A549 (cell line): ENCODE data around the gene PRDX2. TPM values are rescaled to one million over a fixed set of nuclear protein-coding genes. Genes with fewer than 3 reads are reported as not detected.

Experiments used
- ATAC-seq, 2 experiments: fragments of 200-7000 bp in 1 of 2; fragments of >200 bp in 1 of 2; cut with Nextera tagmentation in 1 of 2; cut with Tn5 transposase in 1 of 2; 3 replicates each; pipeline versions ENCODE4 v1.8.0 to v1.9.1; 2018 to 2020; ENCODE audit warnings: mild to moderate bottlenecking in 1 of 2, moderate library complexity in 1 of 2
- CTCF ChIA-PET: fragments of 300-600 bp; sonication (Branson Sonifier 250); formaldehyde crosslinking; extraction: SDS; loops from one replicate; lab custom pipeline; 2021; ENCODE audit warnings: antibody characterized with exemption, inconsistent platforms; lab: Yijun Ruan, JAX
- POLR2A ChIA-PET: fragments of 350-600 bp; formaldehyde crosslinking; extraction: SDS; loops from one replicate; lab custom pipeline; 2021; ENCODE audit warnings: antibody characterized with exemption, inconsistent platforms; lab: Yijun Ruan, JAX
- DNase-seq, 2 experiments: peaks; one replicate each; pipeline versions ENCODE4 v3.0.0 to v3.0.0-alpha.2; 2011 to 2016; ENCODE audit warnings: low read depth in 1 of 2, low spot score in 1 of 2
- FAIRE-seq: peaks from 2 replicates; lab custom pipeline; 2011; peaks lifted over from hg19 to GRCh38; lab: Jason Lieb, UNC
- H3K27ac ChIP-seq, 2 experiments: fragments of >200 bp; sonication (Bioruptor Twin); formaldehyde crosslinking; 3 replicates each; pipeline ENCODE4 v1.5.1; 2016 to 2017
- H3K4me1 ChIP-seq: fragments of >200 bp; sonication (Bioruptor Twin); formaldehyde crosslinking; 3 replicates; pipeline ENCODE4 v1.6.1; 2016
- H3K4me2 ChIP-seq: fragments of >200 bp; sonication (Bioruptor Twin); formaldehyde crosslinking; 3 replicates; pipeline ENCODE4 v1.6.1; 2016
- H3K4me3 ChIP-seq: fragments of >200 bp; sonication (Bioruptor Twin); formaldehyde crosslinking; 3 replicates; pipeline ENCODE4 v1.5.1; 2016
- H3K9me3 ChIP-seq: fragments of >200 bp; sonication (Bioruptor Twin); formaldehyde crosslinking; 3 replicates; pipeline ENCODE4 v1.6.1; 2016
- ATOH8 ChIP-seq: fragments of 250-450 bp; sonication (Bioruptor Pico); IDR thresholded peaks from 2 replicates; pipeline ENCODE4 v1.5.0; 2020; ENCODE audit warnings: low read depth, mild to moderate bottlenecking, moderate library complexity
- CBX2 ChIP-seq: fragments of 200-600 bp; sonication (generic); IDR thresholded peaks from 2 replicates; pipeline ENCODE4 v1.6.1; 2016; ENCODE audit warnings: low read depth, mild to moderate bottlenecking, borderline replicate concordance
- CEBPB ChIP-seq, 2 experiments: fragments of >200 bp in 1 of 2; sonication (Bioruptor Twin) in 1 of 2; formaldehyde crosslinking in 1 of 2; IDR thresholded peaks; 2 replicates each; pipeline ENCODE4 v1.6.1; 2012 to 2016
- E2F6 ChIP-seq: IDR thresholded peaks from 2 replicates; pipeline ENCODE4 v1.6.1; 2012; ENCODE audit warnings: low read depth, borderline replicate concordance
- EHMT2 ChIP-seq: fragments of 200-600 bp; sonication (generic); IDR thresholded peaks from 2 replicates; pipeline ENCODE4 v1.6.1; 2016; ENCODE audit warnings: antibody characterized with exemption, low read depth, mild to moderate bottlenecking, moderate library complexity
- ESRRA ChIP-seq: fragments of 150-350 bp; IDR thresholded peaks from 2 replicates; pipeline ENCODE4 v1.6.1; 2014; ENCODE audit warnings: mild to moderate bottlenecking, low read length, borderline replicate concordance
- KDM5A ChIP-seq: fragments of 200-600 bp; sonication (generic); IDR thresholded peaks from 2 replicates; pipeline ENCODE4 v1.6.1; 2016; ENCODE audit warnings: antibody characterized with exemption, mild to moderate bottlenecking
- MAFK ChIP-seq: fragments of 450-650 bp; IDR thresholded peaks from 2 replicates; pipeline ENCODE4 v1.6.1; 2014; ENCODE audit not compliant: partially characterized antibody
- MAX ChIP-seq: IDR thresholded peaks from 2 replicates; pipeline ENCODE4 v1.6.1; 2012
- NFE2L2 ChIP-seq: fragments of 150-350 bp; conservative IDR thresholded peaks from 2 replicates; pipeline ENCODE4 v1.6.1; 2014; ENCODE audit warnings: low read length
- NPAS2 ChIP-seq: fragments of 250-450 bp; sonication (Bioruptor Pico); IDR thresholded peaks from 2 replicates; pipeline ENCODE4 v1.8.0; 2022; ENCODE audit warnings: mild to moderate bottlenecking, moderate library complexity, borderline replicate concordance
- RCOR1 ChIP-seq: fragments of 150-350 bp; IDR thresholded peaks from 2 replicates; pipeline ENCODE4 v1.6.1; 2014; ENCODE audit warnings: antibody characterized with exemption, low read length, low read depth
- SMC3 ChIP-seq: fragments of >200 bp; sonication (Bioruptor Twin); formaldehyde crosslinking; IDR thresholded peaks from 3 replicates; pipeline ENCODE4 v1.6.1; 2018; ENCODE audit warnings: inconsistent platforms
- SREBF2 ChIP-seq: fragments of 450-650 bp; IDR thresholded peaks from 2 replicates; pipeline ENCODE4 v1.6.1; 2014; ENCODE audit warnings: mild to moderate bottlenecking, moderate library complexity
- TP53 ChIP-seq: fragments of 250-450 bp; sonication (Bioruptor Pico); IDR thresholded peaks from 2 replicates; pipeline ENCODE4 v1.5.0; 2021; ENCODE audit warnings: mild to moderate bottlenecking, moderate library complexity
- ZFP36 ChIP-seq: fragments of 450-650 bp; IDR thresholded peaks from 2 replicates; pipeline ENCODE4 v1.6.1; 2014; ENCODE audit warnings: borderline replicate concordance; ENCODE audit not compliant: partially characterized antibody
- ZSCAN20 ChIP-seq: fragments of 250-450 bp; sonication (Bioruptor Pico); IDR thresholded peaks from 2 replicates; pipeline ENCODE4 v1.8.0; 2022; ENCODE audit warnings: mild to moderate bottlenecking, moderate library complexity
- WGBS: methylation state at CpG from one replicate; pipeline ENCODE4 v1.1.6; 2017; ENCODE audit errors: missing lambda C conversion rate; 5-methylcytosine and 5-hydroxymethylcytosine counted together
- polyA plus RNA-seq, 4 experiments: library from polyadenylated mRNA; depleted of rRNA in 3 of 4; stranded (reverse); fragments of >200 nt; fragmentation: RNase III in 1 of 4; extraction: RNeasy Plus Mini Kit Qiagen cat#74134 plus additional on column Dnase treatment in 1 of 4; gene quantifications; 2 replicates in 3 of 4; 3 replicates in 1 of 4; pipeline ENCODE4 v1.2.3, GENCODE V29; 2011 to 2017
- TF ChIP-seq, protein P1 (sequence below): fragments of >200 bp; sonication (Bioruptor Twin); formaldehyde crosslinking; IDR thresholded peaks from 2 replicates; pipeline ENCODE4 v1.6.1; 2016
- TF ChIP-seq, protein P2 (sequence below): fragments of 250-450 bp; sonication (Bioruptor Pico); IDR thresholded peaks from 2 replicates; pipeline ENCODE4 v1.5.0; 2021; ENCODE audit warnings: mild to moderate bottlenecking, moderate library complexity, borderline replicate concordance

The PRDX2 gene
- polyA plus RNA-seq, 2 of the 4 experiments (the other 2 are of a cell fraction), result 0.57 to 0.84 TPM

DNA sequence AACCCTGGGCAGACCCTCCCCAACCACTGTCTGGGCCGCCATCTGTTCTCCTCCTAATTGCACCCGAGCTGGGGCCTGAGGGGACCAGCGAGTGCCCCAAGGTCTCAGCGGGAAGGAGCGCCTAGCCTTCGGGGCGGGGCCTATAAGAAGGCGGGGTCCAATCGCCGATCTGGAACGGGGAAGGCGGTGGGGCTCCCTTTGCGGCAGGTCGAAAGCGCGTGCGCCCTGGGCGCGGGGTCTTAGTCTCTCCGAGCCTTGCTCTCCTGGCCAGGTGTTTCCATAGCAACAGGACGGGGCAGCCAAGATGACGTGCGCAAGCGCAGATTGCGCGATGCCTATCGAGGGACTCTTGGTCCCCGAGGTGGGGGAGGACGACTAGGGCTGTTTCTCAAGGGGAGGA lies 39.5 kb upstream of the PRDX2 start (continued):
- no peak for TF ChIP-seq EHMT2
- no peak for TF ChIP-seq ZSCAN20 (CRISPR knock-in tag)

- Histone ChIP-seq H3K4me2 (no peak overlapping the region), H3K4me1 (peaks cover 6% of the 10 kb centered on the region; the same call in 1 of the 3 replicates), H3K4me3 (no peak overlapping the region), H3K27ac (no peak overlapping the region), H3K9me3 (no peaks in the 10 kb centered on the region)
- no peak for FAIRE-seq
- ATAC-seq, result peak in 1 of 2 experiments; percentile 52; a peak in 3 of 6 replicates
- 54% methylated on average over 36 of the region's 43 CpGs for WGBS
- TF ChIP-seq MAX (no peak), TP53 (no peak), ZSCAN20 (CRISPR knock-in tag) (no peak), RCOR1 (no peak), NPAS2 (no peak), NFE2L2 (no peak), ATOH8 (no peak), SREBF2 (no peak), ZFP36 (no peak), ESRRA (no peak), EHMT2 (no peak), MAFK (no peak), SMC3 (no peak), E2F6 (no peak), CEBPB (IDR thresholded peaks at IDR 0.05) (no peak), CBX2 (no peak), KDM5A (no peak)
- TF ChIP-seq, protein P1, sequence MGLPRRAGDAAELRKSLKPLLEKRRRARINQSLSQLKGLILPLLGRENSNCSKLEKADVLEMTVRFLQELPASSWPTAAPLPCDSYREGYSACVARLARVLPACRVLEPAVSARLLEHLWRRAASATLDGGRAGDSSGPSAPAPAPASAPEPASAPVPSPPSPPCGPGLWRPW, result no peak
- TF ChIP-seq, protein P2, sequence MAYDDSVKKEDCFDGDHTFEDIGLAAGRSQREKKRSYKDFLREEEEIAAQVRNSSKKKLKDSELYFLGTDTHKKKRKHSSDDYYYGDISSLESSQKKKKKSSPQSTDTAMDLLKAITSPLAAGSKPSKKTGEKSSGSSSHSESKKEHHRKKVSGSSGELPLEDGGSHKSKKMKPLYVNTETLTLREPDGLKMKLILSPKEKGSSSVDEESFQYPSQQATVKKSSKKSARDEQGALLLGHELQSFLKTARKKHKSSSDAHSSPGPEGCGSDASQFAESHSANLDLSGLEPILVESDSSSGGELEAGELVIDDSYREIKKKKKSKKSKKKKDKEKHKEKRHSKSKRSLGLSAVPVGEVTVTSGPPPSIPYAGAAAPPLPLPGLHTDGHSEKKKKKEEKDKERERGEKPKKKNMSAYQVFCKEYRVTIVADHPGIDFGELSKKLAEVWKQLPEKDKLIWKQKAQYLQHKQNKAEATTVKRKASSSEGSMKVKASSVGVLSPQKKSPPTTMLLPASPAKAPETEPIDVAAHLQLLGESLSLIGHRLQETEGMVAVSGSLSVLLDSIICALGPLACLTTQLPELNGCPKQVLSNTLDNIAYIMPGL (CRISPR knock-in tag), result no peak
- ChIA-PET POLR2A (no interaction called here), CTCF (no interaction called here)
- DNase-seq, result peak in 1 of 2 experiments; percentile 80
Observed at GRCh38 chr19:12840091-12841079, 38.8 kb upstream of the PRDX2 start.
